Skin of body (tissue), 2 donors: ENCODE data around the gene CDH2. TPM values are rescaled to one million over a fixed set of nuclear protein-coding genes. Genes with fewer than 3 reads are reported as not detected.

Source experiments
- DNase-seq: peaks from one replicate; lab custom pipeline; 2025; lab: John Stamatoyannopoulos, UW
- total RNA-seq: library from RNA; depleted of rRNA; stranded (reverse); fragments of >200 nt; gene quantifications from one replicate; pipeline ENCODE4 v1.2.3, GENCODE V29; 2014

Gene CDH2
- 5.4 TPM for total RNA-seq

GRCh38 chr18:28176948-28177827 is at the start of gene CDH2:
TSS of gene CDH2 (minus strand) at chr18:28177130. CDS start at chr18:28177022, 108 bp downstream.
- DNase-seq = peak; percentile 22

GRCh38 chr18:28212060-28212459 is 35.1 kb upstream of the CDH2 start:
- DNase-seq = no peak

- DNase-seq = no peak
Observed at GRCh38 chr18:28208712-28209265, 31.9 kb upstream of the CDH2 start.

- DNase-seq = no peak
Observed at GRCh38 chr18:28208268-28208667, 31.3 kb upstream of the CDH2 start.

GRCh38 chr18:28204154-28204553 is 27.2 kb upstream of the CDH2 start:
- DNase-seq = no peak

GRCh38 chr18:28201056-28201455 is 24.1 kb upstream of the CDH2 start:
- DNase-seq = no peak

GRCh38 chr18:28198620-28199019 is 21.7 kb upstream of the CDH2 start:
- DNase-seq = no peak

GRCh38 chr18:28193177-28193778 is 16.3 kb upstream of the CDH2 start:
- no peak for DNase-seq

- DNase-seq = no peak
Observed at GRCh38 chr18:28189400-28190239, 12.7 kb upstream of the CDH2 start.

- DNase-seq = no peak
Observed at GRCh38 chr18:28185121-28185520, 8.2 kb upstream of the CDH2 start.

GRCh38 chr18:28183418-28184078 is 6.6 kb upstream of the CDH2 start:
- DNase-seq = no peak

GRCh38 chr18:28181616-28182015 is 4.7 kb upstream of the CDH2 start:
- no peak for DNase-seq

GRCh38 chr18:28178720-28179119 is 1.8 kb upstream of the CDH2 start:
- DNase-seq = no peak

- DNase-seq = no peak
Observed at GRCh38 chr18:28177828-28178635, 1.1 kb upstream of the CDH2 start.

GRCh38 chr18:28176698-28176947 is 307 bp downstream of the CDH2 start:
- DNase-seq = no peak

- DNase-seq = no peak
Observed at GRCh38 chr18:28175930-28176697, 816 bp downstream of the CDH2 start.

GRCh38 chr18:28175150-28175929 is 1.6 kb downstream of the CDH2 start:
- DNase-seq = no peak

- DNase-seq = no peak
Observed at GRCh38 chr18:28174181-28174905, 2.6 kb downstream of the CDH2 start.
